WTC11 (cell line): Measurements from ENCODE around the gene LCTL.

Experiments used
- AFF4 ChIP-seq: sonication (generic); formaldehyde crosslinking; IDR thresholded peaks from 2 replicates; pipeline ENCODE4 v1.8.1; 2023; ENCODE audit warnings: mild to moderate bottlenecking, missing genetic modification reagents, borderline replicate concordance
- CREB1 ChIP-seq: sonication (generic); formaldehyde crosslinking; IDR thresholded peaks from 2 replicates; pipeline ENCODE4 v1.8.0; 2023; ENCODE audit warnings: mild to moderate bottlenecking, missing genetic modification reagents
- CTCF ChIP-seq: fragments of 200-600 bp; IDR thresholded peaks from 2 replicates; pipeline ENCODE4 v1.8.0; 2022; ENCODE audit warnings: antibody characterized with exemption
- ZNF219 ChIP-seq: sonication (generic); formaldehyde crosslinking; IDR thresholded peaks from 2 replicates; pipeline ENCODE4 v1.8.0; 2023; ENCODE audit warnings: missing genetic modification reagents, mild to moderate bottlenecking, borderline replicate concordance
- ZNF416 ChIP-seq: fragments of 250-450 bp; sonication (Bioruptor Pico); IDR thresholded peaks from 2 replicates; pipeline ENCODE4 v1.9.0; 2021; ENCODE audit warnings: mild to moderate bottlenecking, inconsistent platforms
- ZNF512 ChIP-seq: sonication (generic); formaldehyde crosslinking; IDR thresholded peaks from 2 replicates; pipeline ENCODE4 v1.8.1; 2022; ENCODE audit warnings: missing genetic modification reagents, borderline replicate concordance
- ZNF671 ChIP-seq: fragments of 250-450 bp; sonication (Bioruptor Pico); IDR thresholded peaks from 2 replicates; pipeline ENCODE4 v1.8.0; 2021; ENCODE audit warnings: mild to moderate bottlenecking
- TF ChIP-seq, protein P1 (sequence below): sonication (generic); formaldehyde crosslinking; IDR thresholded peaks from 2 replicates; pipeline ENCODE4 v1.8.0; 2022; ENCODE audit warnings: mild to moderate bottlenecking, missing genetic modification reagents
- TF ChIP-seq, protein P2 (sequence below): sonication (generic); formaldehyde crosslinking; IDR thresholded peaks from 2 replicates; pipeline ENCODE4 v1.8.0; 2022; ENCODE audit warnings: mild to moderate bottlenecking, missing genetic modification reagents

DNA sequence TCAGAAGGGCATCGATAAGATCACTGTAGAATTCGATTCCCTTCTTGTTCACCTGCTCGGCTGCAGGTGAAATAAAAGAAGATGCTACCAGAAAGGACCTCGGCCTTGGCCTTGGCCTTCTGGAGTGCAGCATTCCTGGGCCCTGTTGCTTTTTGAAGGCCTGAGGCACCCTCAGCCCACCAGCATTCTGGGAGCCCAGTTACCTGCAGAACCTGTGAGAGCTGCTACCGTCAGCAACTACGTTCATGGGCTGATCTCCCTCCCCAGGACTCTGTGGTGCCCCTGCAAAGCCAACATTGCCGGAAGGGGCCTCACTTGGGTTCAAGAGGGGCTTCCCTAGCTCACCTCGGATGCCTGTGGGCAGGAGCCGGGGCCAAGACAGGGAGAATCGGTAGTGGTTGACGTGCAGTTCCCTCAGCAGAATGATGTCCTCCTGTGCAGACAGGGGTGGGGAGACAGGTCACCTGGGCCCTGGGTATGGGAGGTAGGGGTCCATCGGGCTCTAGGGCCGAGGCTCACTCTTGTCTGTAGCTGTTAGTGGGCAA, 2.2 kb downstream of the LCTL start:
- TF ChIP-seq, protein P1, sequence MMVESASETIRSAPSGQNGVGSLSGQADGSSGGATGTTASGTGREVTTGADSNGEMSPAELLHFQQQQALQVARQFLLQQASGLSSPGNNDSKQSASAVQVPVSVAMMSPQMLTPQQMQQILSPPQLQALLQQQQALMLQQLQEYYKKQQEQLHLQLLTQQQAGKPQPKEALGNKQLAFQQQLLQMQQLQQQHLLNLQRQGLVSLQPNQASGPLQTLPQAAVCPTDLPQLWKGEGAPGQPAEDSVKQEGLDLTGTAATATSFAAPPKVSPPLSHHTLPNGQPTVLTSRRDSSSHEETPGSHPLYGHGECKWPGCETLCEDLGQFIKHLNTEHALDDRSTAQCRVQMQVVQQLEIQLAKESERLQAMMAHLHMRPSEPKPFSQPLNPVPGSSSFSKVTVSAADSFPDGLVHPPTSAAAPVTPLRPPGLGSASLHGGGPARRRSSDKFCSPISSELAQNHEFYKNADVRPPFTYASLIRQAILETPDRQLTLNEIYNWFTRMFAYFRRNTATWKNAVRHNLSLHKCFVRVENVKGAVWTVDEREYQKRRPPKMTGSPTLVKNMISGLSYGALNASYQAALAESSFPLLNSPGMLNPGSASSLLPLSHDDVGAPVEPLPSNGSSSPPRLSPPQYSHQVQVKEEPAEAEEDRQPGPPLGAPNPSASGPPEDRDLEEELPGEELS (CRISPR knock-in tag), result no peak
- TF ChIP-seq, protein P2, sequence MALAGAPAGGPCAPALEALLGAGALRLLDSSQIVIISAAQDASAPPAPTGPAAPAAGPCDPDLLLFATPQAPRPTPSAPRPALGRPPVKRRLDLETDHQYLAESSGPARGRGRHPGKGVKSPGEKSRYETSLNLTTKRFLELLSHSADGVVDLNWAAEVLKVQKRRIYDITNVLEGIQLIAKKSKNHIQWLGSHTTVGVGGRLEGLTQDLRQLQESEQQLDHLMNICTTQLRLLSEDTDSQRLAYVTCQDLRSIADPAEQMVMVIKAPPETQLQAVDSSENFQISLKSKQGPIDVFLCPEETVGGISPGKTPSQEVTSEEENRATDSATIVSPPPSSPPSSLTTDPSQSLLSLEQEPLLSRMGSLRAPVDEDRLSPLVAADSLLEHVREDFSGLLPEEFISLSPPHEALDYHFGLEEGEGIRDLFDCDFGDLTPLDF, result no peak
- TF ChIP-seq CTCF (no peak), AFF4 (CRISPR knock-in tag) (no peak), ZNF671 (CRISPR knock-in tag) (no peak), CREB1 (CRISPR knock-in tag) (no peak), ZNF416 (no peak), ZNF512 (CRISPR knock-in tag) (no peak), ZNF219 (CRISPR knock-in tag) (no peak)
